Stimulated activated CD4-positive, alpha-beta T cell treated with anti-CD3 and anti-CD28 coated beads, Interleukin-15, amount 100 ng/mL, for 1 hour (primary cell): ENCODE results near the gene PCDH9.

Source experiments
- DNase-seq, 2 donors: peaks; one replicate each; pipeline ENCODE4 v3.0.0-alpha.2; 2020; ENCODE audit warnings: low read depth in 1 of 2, low spot score in 1 of 2

The PCDH9 gene

GRCh38 chr13:66858163-66858562 is 372.0 kb downstream of the PCDH9 start:
- no peak for DNase-seq

- no peak for DNase-seq
Observed at GRCh38 chr13:66855131-66855530, 375.0 kb downstream of the PCDH9 start.

- no peak for DNase-seq
Observed at GRCh38 chr13:66853564-66853963, 376.6 kb downstream of the PCDH9 start.

- DNase-seq, result no peak
Observed at GRCh38 chr13:66849706-66850105, 380.4 kb downstream of the PCDH9 start.

- no peak for DNase-seq
Observed at GRCh38 chr13:66847541-66847940, 382.6 kb downstream of the PCDH9 start.

GRCh38 chr13:66845393-66845792 is 384.7 kb downstream of the PCDH9 start:
- no peak for DNase-seq

GRCh38 chr13:66844933-66845332 is 385.2 kb downstream of the PCDH9 start:
- no peak for DNase-seq

GRCh38 chr13:66842766-66843165 is 387.4 kb downstream of the PCDH9 start:
- DNase-seq, result no peak

- DNase-seq, result no peak
Observed at GRCh38 chr13:66840621-66841020, 389.5 kb downstream of the PCDH9 start.

GRCh38 chr13:66837246-66837645 is 392.9 kb downstream of the PCDH9 start:
- DNase-seq, result no peak

- no peak for DNase-seq
Observed at GRCh38 chr13:66835040-66835628, 395.0 kb downstream of the PCDH9 start.

GRCh38 chr13:66830940-66831716 is 399.0 kb downstream of the PCDH9 start:
- DNase-seq, result no peak

GRCh38 chr13:66829803-66830202 is 400.3 kb downstream of the PCDH9 start:
- no peak for DNase-seq

GRCh38 chr13:66826398-66826797 is 403.7 kb downstream of the PCDH9 start:
- DNase-seq, result no peak

- DNase-seq, result no peak
Observed at GRCh38 chr13:66821551-66821950, 408.6 kb downstream of the PCDH9 start.

GRCh38 chr13:66811455-66811854 is 418.7 kb downstream of the PCDH9 start:
- no peak for DNase-seq

GRCh38 chr13:66809485-66809884 is 420.7 kb downstream of the PCDH9 start:
- no peak for DNase-seq

GRCh38 chr13:66807251-66807650 is 422.9 kb downstream of the PCDH9 start:
- DNase-seq, result no peak

- DNase-seq, result no peak
Observed at GRCh38 chr13:66805657-66806056, 424.5 kb downstream of the PCDH9 start.

- no peak for DNase-seq
Observed at GRCh38 chr13:66803808-66804456, 426.2 kb downstream of the PCDH9 start.

GRCh38 chr13:66803013-66803807 is 426.9 kb downstream of the PCDH9 start:
- no peak for DNase-seq

GRCh38 chr13:66795636-66796035 is 434.5 kb downstream of the PCDH9 start:
- DNase-seq, result no peak
